Esophagus squamous epithelium (tissue), 4 donors: ENCODE results near the gene PTPRM.

Experiments
- CTCF ChIP-seq, 6 experiments: fragments of 450-650 bp in 4 of 6; fragments of 200-600 bp in 2 of 6; sonication (generic) in 2 of 6; IDR thresholded peaks; one replicate each; pipeline ENCODE4 v1.5.1; 2016 to 2019; ENCODE audit warnings: antibody characterized with exemption in 6 of 6, mild to moderate bottlenecking in 4 of 6, moderate library complexity in 4 of 6
- POLR2A ChIP-seq, 4 donors: fragments of 450-650 bp; IDR thresholded peaks; one replicate each; pipeline ENCODE4 v1.6.1; 2017; ENCODE audit warnings: antibody characterized with exemption in 4 of 4, mild to moderate bottlenecking in 4 of 4, moderate library complexity in 3 of 4

DNA sequence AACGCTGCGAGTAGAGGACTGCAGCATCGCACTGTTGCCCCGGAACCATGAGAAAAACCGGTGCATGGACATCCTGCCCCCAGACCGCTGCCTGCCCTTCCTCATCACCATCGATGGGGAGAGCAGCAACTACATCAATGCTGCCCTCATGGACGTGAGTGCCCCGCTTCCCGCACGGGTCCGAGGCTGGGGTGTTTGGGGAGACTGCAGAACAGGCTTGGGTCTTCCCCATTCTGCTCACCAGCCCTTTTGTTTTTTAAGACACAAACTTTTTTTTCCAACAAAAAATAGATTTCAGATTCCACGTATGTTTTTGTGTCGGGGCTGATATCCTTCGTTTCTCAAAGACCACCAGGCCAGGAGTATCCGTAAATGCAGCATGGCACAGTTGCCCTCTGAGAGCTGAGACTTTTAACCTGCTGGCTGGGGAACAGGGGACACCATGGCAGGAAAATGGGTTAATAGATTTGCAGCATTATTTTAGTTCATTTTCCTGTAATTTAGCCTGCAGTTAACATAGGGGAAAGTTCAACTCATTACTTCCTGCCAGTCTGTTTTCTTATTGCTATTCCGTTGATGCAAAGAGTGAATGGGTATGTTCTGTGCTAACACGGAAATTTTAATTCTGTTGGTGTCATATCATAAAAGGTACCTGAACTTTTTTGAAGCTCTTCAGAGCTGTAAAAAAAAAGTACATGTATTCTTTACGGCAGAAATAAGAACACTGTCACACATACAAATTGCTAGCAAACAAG is 812.2 kb downstream of the PTPRM start:
- TF ChIP-seq CTCF (IDR thresholded peaks at IDR 0.05) (no peak), POLR2A (IDR thresholded peaks at IDR 0.05) (no peak)
